Fibroblast of skin of right biceps (primary cell): ENCODE results near the gene THSD7A.

Source experiments
- DNase-seq: peaks from one replicate; pipeline ENCODE4 v3.0.0-alpha.2; 2013

The THSD7A gene, protein sequence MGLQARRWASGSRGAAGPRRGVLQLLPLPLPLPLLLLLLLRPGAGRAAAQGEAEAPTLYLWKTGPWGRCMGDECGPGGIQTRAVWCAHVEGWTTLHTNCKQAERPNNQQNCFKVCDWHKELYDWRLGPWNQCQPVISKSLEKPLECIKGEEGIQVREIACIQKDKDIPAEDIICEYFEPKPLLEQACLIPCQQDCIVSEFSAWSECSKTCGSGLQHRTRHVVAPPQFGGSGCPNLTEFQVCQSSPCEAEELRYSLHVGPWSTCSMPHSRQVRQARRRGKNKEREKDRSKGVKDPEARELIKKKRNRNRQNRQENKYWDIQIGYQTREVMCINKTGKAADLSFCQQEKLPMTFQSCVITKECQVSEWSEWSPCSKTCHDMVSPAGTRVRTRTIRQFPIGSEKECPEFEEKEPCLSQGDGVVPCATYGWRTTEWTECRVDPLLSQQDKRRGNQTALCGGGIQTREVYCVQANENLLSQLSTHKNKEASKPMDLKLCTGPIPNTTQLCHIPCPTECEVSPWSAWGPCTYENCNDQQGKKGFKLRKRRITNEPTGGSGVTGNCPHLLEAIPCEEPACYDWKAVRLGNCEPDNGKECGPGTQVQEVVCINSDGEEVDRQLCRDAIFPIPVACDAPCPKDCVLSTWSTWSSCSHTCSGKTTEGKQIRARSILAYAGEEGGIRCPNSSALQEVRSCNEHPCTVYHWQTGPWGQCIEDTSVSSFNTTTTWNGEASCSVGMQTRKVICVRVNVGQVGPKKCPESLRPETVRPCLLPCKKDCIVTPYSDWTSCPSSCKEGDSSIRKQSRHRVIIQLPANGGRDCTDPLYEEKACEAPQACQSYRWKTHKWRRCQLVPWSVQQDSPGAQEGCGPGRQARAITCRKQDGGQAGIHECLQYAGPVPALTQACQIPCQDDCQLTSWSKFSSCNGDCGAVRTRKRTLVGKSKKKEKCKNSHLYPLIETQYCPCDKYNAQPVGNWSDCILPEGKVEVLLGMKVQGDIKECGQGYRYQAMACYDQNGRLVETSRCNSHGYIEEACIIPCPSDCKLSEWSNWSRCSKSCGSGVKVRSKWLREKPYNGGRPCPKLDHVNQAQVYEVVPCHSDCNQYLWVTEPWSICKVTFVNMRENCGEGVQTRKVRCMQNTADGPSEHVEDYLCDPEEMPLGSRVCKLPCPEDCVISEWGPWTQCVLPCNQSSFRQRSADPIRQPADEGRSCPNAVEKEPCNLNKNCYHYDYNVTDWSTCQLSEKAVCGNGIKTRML (N-terminal part only)

DNA sequence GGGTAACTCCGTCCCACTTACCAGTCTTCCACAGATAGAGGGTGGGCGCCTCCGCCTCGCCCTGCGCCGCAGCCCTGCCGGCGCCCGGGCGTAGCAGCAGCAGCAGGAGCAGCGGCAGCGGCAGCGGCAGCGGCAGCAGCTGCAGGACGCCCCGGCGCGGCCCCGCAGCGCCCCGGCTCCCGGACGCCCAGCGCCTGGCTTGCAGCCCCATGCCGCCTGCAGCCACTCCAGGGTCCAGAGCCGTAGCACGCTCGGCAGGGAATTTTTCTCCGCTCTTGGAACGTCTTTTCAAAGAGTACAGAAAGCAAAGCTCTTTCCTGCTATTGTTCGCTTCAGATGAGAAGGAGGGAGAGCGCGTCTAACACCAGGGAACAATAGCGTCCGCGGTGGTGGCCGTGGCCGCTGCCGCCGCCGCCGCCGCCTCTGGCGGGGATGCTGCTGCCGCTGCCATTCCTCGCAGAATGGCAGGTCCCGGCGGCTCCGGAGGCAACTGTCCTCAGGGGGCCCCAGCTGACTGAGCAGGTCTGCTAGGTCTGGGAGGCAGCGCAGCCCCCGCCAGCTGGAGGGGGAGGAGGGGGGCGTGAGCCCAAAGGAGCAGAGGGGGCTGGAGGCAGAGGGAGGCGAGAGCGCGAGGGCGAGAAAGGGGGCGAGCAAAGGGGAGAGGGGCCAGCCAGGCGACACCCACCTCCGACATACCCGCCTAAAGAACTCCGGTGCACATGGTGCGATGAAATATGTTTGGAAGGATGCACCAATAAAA is at the start of gene THSD7A:
Gene THSD7A, minus strand, starts transcription at position 463 of the 760 bp plus-strand sequence. Its CDS starts 252 bp downstream, at position 211.
- DNase-seq: peak; percentile 56

DNA sequence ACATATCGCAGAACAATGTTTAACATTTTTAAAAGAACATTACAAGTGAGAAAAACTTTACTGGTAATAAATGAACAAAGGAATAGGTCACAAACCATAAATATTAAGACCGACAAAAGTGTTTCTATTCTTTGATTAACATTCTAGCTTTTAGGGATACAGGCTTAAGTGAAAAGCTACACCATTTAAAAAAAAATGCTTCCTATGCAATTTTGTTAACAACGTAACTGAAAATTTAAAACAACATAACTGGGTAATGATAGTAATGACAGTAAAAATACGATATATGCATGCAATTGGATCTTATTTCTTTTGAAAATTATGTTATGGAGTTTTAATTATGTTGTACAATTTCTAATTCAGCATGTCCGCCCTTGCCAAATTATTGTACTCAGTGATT is 49.7 kb upstream of the THSD7A start:
- DNase-seq: no peak

GRCh38 chr7:11875635-11876034 is 43.6 kb upstream of the THSD7A start:
- no peak for DNase-seq

- DNase-seq: no peak
Observed at GRCh38 chr7:11865671-11866070, 33.7 kb upstream of the THSD7A start.

DNA sequence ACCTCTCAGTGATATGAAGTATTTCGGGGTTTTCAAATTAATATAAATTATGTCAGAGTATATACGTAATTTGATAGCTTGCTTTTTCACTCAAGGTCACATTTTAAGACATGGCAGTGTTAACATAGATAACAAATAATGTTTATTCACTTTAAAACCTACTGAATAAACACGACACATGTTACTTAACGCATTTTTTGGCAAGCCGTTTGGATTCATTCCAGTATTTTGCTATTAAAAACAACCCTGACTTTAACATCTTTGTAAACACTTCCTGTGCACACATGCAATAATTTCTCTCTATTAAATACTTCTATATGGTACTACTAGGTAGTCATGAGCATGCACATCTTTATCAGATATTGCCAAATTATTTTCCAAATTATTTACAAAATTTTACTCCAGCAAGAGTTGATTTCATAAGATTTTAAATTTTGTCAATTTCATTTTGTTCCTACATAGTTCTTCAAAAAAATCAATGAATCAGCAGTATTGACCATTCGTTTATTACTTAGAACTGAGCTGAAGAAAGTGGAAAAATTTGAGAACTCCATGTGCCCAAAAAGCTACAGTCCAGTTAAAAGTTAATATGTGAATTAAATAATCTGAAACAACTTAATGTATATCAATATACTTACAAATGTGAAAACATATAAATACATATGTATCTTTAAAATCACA is 26.8 kb upstream of the THSD7A start:
- DNase-seq: no peak

DNA sequence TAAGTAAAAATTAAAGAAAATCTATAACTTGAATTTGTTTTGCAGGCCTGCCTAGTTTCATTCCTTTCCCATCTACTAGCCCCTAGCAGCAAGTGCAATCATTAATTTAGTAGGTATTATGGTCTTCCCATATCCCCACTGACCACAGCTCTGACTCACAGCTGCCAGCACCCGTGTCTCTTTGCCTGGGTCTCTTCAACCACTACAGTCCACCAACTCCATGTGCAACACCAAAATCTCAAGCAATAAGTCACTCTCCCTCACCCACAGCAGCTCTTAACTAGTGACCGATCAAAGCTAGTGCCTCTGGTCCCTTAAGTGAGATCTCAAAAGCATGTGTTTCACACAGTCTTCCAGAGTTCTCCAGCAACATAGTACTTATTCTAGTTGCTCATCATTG is 26.0 kb upstream of the THSD7A start:
- no peak for DNase-seq

- no peak for DNase-seq
Observed at GRCh38 chr7:11848251-11848650, 16.3 kb upstream of the THSD7A start.

GRCh38 chr7:11847336-11847735 is 15.3 kb upstream of the THSD7A start:
- peak; percentile 17 for DNase-seq

DNA sequence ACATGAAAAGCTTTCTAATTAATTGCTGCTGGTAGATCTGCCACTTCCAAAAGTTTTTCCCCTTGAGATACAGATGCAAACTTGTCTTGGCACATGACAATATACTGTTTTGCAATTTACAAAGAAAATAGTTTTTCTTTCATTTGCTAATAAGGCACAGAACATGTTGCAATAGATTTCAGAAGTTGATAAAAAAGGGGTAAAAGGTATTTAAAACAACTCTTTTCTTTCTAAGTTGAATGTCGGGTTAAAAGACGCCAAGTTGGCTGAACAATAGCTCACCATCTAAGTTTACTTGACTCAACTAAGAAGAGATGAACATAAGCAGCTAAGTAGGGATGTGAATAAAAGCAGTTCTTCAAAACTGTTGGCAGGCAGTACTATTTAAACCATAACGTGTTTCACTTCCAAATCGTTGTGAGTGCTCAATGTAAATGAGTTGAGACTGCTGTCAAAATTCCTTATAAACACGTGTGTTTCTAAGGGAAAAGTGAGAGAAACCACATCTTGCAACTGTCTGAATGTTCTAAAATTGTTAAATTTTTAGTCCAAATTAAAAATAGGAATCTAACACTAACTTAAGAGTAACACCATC is 14.5 kb upstream of the THSD7A start:
- no peak for DNase-seq

DNA sequence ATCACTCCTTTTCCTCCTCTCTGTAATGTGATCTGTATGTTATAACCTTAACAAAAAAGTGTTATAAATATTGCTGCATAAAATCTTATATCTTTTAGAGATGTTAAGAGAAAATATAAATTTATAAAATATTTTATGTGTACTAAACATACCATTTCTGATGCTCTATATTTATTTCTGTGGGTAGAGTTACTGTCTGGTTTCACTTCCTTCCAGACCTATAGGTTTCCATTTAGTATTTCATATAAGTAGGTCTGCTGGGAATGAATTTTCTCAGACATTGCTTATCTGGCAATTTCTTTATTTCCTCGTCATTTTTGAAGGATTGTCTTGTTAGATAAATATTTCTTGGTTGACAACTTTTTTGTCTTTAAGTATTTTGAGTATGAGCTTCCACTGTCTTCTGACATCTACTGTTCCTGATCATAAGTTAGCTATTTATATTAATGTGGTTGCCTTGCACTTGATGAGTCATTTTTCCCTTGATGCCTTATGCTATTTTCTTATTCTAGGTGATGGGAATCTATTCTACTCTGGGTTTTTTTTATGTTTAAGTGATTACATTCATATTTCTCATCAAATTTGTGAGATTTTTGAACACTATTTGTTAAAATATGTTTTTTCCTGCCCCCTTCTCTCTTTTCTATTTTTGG is 11.2 kb upstream of the THSD7A start:
- DNase-seq: peak; percentile 30

- no peak for DNase-seq
Observed at GRCh38 chr7:11841657-11842056, 9.7 kb upstream of the THSD7A start.

GRCh38 chr7:11835260-11835659 is 3.3 kb upstream of the THSD7A start:
- no peak for DNase-seq

DNA sequence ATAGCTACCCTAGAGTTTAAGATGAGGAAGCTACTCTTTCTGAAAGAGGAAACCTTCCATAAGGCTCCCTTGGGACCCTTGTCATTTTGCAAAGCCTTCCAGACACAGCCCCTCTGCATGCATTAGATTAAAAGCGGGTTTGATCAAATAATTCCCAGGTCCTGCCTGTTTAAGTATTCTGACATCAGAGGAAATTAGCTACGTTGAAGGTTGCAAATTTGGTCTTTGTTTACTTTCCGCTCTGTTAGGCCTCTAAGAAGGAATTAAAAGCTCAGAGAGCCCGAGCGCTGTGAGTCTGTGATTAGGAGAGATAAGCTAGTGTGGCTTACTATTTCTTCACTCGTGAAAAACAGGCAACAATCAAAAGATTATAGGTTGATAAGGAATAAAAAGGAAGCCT is 1.4 kb upstream of the THSD7A start:
- DNase-seq: no peak

DNA sequence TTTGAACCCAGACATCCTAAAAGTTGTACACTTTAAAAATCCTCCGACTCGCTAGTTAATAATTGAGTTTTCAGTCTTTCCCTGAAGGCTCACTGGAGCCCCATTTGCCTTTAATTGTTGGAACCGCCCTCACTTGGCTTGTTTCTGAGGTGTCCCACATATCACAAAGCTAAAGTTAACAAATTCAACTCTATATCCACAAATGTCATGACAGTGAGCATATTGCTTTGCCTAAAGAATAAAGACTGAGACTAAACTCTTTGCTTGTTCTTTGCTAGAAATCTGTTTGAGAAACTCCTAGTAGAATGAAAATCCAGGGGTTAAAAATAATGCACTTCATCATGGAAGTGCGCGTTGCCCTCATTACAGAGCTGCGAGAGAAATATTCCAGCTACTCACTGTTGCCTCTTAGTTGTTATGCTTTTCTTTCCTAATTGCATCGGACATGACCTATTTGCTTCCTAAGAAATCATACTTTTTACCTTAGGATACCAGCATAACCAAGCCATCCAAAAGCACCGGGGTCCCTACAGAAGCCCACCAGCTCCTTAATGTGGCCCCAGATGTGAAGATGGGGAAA is 752 bp downstream of the THSD7A start:
- DNase-seq: no peak

- peak; percentile 54 for DNase-seq
Observed at GRCh38 chr7:11830582-11831155, 1.3 kb downstream of the THSD7A start.

- no peak for DNase-seq
Observed at GRCh38 chr7:11829954-11830353, 2.0 kb downstream of the THSD7A start.

- DNase-seq: no peak
Observed at GRCh38 chr7:11819947-11820346, 12.1 kb downstream of the THSD7A start.

- DNase-seq: no peak
Observed at GRCh38 chr7:11819271-11819670, 12.7 kb downstream of the THSD7A start.

DNA sequence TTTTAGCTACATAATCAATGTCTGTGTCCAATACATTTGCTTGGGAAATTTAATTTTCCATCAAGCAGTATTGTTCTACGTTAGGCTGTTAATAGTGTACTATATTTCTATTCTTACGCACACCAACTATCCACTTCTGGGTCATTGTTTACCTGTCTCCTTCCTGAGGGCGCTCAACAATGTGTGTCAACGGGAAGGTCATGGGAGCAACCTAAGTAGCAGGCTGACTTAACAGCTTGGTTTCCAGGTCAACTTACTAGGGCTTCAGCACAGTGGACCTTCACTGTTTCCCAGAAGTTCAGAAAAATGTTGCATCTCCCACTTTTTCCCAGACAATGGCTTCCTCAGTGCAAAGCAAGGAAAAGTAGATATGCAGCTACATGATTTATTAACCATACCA is 13.7 kb downstream of the THSD7A start:
- no peak for DNase-seq

DNA sequence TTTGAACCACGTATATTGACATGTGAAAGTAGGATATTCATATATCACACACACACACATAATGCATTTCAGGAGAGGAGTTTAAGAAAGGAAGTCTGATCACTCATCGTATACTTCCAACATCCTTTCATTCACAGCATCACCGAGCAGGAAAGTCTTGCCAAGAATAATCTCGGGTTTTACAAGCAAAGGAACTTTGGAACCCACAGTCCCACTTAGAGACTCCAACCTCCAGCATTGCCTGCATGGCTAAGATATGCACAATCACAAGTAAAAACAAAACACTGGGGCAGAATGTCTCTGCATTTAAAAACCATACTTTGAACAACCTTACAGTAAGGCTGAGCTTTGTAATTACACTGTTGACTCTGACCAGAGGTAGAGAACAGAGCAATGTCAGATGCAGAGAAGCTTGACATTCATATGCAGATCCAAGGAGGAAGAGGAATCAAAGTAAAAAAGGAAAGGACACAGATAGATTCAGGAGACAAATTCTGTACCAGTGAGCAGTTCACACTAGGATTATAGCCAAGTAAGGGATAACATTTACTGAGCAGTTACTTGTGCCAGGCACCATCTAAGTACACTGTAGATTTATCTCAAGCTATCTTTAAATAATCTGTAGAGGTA is 14.8 kb downstream of the THSD7A start:
- DNase-seq: no peak
